ENCODE measurements around the gene ELMO3.

DNA sequence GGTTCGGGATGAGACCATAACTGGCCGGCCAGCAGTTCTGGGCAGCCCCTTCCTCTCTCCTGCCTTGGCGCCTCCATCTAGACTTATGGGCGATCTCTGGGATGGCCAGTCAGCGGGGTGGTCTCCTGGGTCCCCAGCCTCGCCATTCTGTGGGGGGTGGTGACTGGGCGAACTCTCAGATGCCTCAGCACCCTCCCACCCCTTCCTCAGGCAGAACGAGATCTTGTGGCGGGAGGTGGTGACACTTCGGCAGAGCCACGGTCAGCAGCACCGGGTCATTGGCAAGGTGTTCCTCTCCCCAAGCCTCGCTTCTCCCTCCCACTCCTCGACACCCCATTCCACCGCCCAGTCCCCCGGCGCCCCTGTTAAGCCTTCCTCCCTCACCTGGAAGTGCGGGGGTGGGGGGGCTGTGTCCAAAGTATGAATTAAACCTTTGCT is 32.8 kb upstream of the ELMO3 start:
- TF ChIP-seq, protein P1, sequence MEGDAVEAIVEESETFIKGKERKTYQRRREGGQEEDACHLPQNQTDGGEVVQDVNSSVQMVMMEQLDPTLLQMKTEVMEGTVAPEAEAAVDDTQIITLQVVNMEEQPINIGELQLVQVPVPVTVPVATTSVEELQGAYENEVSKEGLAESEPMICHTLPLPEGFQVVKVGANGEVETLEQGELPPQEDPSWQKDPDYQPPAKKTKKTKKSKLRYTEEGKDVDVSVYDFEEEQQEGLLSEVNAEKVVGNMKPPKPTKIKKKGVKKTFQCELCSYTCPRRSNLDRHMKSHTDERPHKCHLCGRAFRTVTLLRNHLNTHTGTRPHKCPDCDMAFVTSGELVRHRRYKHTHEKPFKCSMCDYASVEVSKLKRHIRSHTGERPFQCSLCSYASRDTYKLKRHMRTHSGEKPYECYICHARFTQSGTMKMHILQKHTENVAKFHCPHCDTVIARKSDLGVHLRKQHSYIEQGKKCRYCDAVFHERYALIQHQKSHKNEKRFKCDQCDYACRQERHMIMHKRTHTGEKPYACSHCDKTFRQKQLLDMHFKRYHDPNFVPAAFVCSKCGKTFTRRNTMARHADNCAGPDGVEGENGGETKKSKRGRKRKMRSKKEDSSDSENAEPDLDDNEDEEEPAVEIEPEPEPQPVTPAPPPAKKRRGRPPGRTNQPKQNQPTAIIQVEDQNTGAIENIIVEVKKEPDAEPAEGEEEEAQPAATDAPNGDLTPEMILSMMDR (IDR thresholded peaks at IDR 0.05 in 4 of 5, conservative IDR thresholded peaks at IDR 0.05 in 1 of 5): no peak
- no peak for TF ChIP-seq POLR2A (IDR thresholded peaks at IDR 0.05)
